ENCODE measurements around the gene INA.
A peak's percentile ranks its signal among the peaks of the same experiment; 100 is the strongest.

Gene INA

GRCh38 chr10:103276251-103276895, 565 bp upstream of the INA start:
- no peak for DNase-seq

GRCh38 chr10:103277713-103278536, 987 bp downstream of the INA start:
- DNase-seq = no peak

GRCh38 chr10:103278537-103278823, 1.5 kb downstream of the INA start:
- no peak for DNase-seq

GRCh38 chr10:103278862-103279298, 1.9 kb downstream of the INA start:
- DNase-seq = peak; percentile 27

- no peak for DNase-seq
These were observed 3.1 kb downstream of the INA start for GRCh38 chr10:103280031-103280430.

GRCh38 chr10:103280506-103280905, 3.6 kb downstream of the INA start:
- DNase-seq = no peak

- DNase-seq = no peak
These were observed 4.8 kb downstream of the INA start for GRCh38 chr10:103281753-103282152.

GRCh38 chr10:103282961-103283360, 6.0 kb downstream of the INA start:
- DNase-seq = no peak

GRCh38 chr10:103284170-103284569, 7.2 kb downstream of the INA start:
- peak; percentile 71 for DNase-seq

- DNase-seq = no peak
These were observed 11.1 kb downstream of the INA start for GRCh38 chr10:103287992-103288391.

- DNase-seq = no peak
These were observed 14.7 kb downstream of the INA start for GRCh38 chr10:103291588-103291987.

- peak; percentile 84 for DNase-seq
These were observed 18.6 kb downstream of the INA start for GRCh38 chr10:103295374-103296015.

- DNase-seq = no peak
These were observed 30.7 kb downstream of the INA start for GRCh38 chr10:103307594-103307993.

- DNase-seq = no peak
These were observed 33.3 kb downstream of the INA start for GRCh38 chr10:103310197-103310596.

- no peak for DNase-seq
These were observed 39.1 kb downstream of the INA start for GRCh38 chr10:103316087-103316486.

GRCh38 chr10:103327906-103328305, 51.0 kb downstream of the INA start:
- DNase-seq = no peak

GRCh38 chr10:103333934-103334520, 57.1 kb downstream of the INA start:
- DNase-seq = no peak

GRCh38 chr10:103334567-103334966, 57.6 kb downstream of the INA start:
- DNase-seq = no peak

GRCh38 chr10:103336370-103336769, 59.4 kb downstream of the INA start:
- DNase-seq = no peak

Measured in NCI-H226 (cell line).